ENCODE measurements around the gene CNPPD1.
"Not testable (repeated sequence)": the region's sequence is repeated elsewhere in the genome, so short reads cannot be mapped to it uniquely, and the experiment has no call there.

The CNPPD1 gene

DNA sequence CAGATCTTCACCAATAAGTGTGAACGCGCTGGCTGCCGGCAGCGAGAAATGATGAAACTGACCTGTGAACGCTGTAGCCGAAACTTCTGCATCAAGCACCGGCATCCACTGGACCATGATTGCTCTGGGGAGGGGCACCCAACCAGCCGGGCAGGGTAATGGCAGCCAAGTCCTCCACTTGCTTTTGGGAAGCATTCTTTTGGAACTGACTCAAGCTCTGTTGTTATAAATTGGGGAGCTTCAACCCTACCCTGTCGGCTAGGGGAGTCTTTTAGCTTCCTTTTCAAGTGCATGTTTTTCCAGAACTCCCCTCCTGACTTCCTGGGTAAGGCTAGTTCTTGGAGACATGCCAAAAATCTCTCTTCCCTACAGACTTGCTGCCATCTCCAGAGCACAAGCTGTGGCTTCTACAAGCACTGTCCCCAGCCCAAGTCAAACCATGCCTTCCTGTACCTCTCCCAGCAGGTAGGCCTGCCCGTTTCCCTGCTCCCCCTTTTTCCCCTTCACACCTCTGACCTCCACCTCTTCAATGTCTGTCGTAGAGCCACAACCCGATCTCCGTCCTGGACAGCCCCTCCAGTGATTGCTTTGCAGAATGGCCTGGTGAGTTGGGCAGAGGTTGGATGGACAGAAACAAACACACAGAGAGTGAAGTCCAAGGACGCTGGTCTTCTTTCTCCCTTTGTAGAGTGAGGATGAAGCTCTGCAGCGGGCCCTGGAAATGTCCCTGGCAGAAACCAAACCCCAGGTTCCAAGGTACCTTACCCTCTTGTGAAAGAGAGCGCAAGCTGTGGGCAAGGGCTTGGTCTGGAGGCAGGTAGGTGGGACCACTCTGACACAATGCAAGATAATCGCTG, 31.4 kb upstream of the CNPPD1 start:
- DNase-seq, result peak; percentile 50

DNA sequence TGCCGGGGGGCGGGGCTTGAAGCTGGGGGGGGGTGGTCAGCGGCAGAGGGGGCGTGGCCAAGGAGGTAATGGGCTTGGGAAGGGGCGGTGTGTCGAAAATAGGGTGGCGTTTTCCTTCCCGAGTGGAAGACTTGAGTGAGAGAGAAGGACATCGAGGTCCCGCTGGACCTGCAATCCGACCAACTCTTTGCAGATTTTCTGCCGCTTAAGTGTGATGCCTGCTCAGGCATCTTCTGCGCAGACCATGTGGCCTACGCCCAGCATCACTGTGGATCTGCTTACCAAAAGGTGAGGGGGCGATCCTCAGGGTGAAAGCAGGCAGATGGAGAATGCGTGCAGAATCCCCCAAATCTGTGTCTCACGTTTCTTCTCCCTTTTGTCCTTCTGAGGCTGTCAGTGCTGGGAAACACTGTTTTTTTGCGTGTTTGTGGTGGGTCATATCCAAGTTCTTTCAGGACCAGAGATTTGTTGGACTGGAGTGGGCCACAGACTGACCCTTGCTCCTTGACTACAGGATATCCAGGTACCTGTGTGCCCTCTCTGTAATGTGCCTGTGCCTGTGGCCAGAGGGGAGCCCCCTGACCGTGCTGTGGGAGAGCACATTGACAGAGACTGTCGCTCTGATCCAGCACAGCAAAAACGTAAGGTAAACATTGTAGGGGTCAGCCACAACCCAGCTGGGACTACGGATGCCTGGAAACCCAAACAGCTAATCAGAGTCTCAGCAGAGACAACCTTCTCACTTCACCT, 30.6 kb upstream of the CNPPD1 start:
- no peak for DNase-seq

DNA sequence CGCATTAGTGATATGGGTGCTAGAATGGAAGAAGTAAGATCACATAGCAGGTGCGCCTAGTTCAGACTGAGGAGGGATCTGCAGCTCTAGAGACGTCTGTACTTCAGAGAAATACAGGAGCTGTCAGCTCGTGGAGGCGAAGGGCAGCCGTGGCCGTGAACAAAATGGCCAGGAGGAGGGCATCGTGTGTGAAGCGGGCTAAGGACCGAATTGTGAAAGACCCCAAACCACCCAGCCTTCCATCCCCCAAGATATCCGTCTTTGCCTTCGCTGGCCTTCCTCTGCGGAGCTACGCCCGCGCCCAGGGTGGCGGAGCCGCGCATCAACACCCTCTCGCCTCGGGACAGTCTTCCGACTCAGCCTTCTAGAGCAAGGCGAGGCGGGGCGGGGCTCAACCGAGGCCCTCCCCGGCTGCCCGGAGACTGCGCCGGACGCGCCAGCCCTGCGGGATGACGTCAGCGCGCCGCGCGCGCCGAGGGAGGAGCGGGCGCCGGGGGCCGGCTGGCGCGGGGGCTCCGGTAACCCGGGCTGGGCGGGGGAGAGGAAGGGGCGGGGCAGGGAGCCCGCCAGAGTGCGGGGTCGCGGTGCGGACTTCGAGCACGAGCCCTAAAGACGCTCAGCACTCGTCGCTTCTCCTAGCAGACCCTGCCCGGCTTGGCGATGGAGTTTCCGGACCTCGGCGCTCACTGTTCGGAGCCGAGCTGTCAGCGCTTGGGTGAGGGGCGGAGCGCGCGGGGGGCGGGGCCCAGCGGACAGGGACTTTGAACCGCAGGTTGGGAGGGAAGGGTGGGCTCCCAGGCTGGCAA, 29.8 kb upstream of the CNPPD1 start, which contains the start of gene ZFAND2B:
ZFAND2B (plus strand) TSS at position 455 of the 806 bp plus-strand sequence; CDS start at position 661, 206 bp downstream.
- peak; percentile 93 for DNase-seq

DNA sequence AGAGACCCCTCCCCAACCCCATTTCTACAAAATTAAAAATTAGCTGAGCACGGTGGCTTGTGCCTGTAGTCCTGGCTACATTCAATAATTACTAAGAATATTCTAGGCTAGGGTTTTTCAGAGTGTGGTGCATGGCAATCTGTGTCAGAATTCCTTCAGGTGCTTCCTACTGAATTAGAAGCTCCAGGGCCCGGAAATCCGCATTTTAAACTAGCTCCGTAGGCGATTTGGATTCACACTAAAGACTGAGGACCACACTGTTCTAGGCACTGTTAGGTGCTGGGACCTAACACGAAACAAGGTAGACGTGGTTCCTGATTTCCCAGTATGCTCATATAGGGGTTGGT, 29.2 kb upstream of the CNPPD1 start:
- DNase-seq, result no peak

DNA sequence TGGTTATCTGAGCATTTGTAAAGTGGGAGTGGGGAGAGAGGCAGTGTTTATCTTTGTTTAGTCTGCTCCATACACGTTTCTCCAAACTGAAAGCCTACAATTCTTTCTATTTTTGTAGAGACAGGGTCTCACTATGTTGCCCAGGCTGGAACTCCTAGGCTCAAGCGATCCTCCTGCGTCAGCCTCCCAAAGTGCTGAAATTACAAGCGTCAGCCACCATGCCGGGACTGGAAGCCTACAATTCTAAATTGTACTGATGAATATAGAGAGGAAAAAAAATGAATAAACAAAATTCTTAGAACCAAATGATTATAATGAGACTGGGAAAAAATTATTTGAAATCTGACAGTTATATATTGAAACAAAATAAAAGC, 28.4 kb upstream of the CNPPD1 start:
- no peak for DNase-seq

DNA sequence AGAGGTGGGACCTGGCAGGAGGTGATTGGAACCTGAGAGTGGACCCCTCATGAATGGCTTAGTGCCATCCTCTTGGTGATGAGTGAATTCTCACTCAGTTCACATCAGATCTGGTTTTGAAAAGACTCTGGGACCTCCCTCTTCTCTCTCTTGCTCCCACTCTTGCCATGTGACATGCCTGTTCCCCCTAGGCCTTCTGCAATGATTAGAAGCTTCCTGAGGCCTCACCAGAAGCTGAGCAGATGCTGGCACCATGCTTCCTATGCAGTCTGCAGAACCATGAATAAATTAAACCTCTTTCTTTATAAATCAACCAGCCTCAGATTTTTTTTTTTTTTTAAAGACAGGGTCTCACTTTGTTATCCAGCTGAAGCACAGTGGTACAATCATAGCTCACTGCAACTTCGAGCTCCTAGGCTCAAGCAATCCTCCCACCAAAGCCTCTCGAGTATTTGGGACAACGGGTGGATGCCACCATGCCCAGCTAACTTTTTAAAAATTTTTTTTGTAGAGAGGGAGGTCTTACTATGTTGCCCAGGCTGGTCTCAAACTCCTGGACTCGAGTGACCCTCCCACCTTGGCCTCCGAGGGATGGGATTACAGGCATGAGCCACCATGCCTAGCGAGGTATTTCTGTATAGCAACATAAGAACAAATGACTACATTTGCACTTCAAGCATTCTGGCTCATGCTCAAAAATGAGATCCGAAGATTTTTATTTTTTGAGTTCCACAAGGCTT, 27.9 kb upstream of the CNPPD1 start:
- no peak for DNase-seq

DNA sequence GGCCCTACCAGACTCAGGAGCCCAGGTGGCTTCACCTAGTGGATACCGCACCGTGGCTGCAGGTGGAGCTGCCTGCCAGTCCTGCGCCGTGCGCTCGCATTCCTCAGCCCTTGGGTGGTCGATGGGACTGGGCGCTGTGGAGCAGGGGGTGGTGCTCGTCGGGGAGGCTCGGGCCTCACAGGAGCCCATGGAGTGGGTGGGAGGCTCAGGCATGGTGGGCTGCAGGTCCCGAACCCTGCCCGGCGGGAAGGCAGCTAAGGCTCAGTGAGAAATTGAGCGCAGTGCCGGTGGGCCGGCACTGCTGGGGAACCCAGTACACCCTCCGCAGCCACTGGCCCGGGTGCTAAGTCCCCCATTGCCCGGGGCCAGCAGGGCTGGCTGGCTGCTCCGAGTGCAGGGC, 24.6 kb upstream of the CNPPD1 start:
- DNase-seq, result not testable (repeated sequence)

DNA sequence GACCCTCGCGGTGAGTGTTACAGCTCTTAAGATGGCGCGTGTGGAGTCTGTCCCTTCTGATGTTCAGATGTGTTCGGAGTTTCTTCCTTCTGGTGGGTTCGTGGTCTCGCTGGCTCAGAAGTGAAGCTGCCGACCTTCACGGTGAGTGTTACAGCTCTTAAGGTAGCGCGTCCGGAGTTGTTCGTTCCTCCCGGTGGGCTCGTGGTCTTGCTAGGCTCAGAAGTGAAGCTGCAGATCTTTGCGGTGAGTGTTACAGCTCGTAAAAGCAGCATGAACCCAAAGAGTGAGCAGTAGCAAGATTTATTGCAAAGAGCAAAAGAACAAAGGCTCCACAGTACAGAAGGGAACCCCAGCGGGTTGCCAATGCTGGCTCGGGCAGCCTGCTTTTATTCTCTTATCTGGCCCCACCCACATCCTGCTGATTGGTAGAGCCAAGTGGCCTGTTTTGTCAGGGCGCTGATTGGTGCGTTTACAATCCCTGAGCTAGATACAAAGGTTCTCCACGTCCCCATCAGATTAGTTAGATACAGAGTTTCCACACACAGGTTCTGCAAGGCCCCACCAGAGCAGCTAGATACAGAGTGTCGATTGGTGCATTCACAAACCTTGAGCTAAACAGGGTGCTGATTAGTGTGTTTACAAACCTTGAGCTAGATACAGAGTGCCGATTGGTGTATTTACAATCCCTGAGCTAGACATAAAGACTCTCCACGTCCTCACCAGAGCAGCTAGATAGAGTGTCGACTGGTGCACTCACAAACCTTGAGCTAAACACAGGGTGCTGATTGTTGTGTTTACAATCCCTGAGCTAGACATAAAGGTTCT, 24.0 kb upstream of the CNPPD1 start:
- peak; percentile 22 for DNase-seq

DNA sequence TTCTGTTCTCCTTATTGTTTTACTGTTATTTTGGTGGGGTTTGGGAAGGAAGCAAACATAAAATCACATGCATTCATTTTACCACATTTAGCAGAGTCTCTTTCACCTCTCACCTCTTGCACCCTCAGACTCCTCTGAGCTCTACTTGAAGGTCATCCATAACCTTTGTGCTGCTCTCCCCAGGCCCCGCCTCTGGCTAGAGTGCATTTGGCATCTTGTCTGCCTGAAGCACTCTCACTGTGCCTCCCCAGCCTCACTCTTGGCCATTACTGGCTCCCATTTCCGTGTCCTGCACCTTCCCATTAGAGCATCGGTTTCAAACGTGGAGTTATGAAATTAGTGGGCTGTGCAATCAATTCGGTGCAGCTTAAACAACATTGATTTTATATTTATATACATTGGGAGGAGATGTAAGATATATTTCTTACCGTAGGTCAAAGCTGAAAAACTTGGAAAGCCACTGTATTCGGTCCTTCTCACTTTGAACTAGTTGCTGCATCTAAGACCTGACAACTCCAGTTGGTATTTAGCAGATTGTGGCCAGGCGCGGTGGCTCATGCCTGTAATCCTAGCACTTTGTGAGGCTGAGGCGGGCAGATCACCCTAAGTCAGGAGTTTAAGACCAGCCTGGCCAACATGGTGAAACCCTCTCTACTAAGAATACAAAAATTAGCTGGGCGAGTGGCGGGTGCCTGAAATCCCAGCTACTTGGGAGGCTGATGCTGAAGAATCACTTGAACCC, 22.9 kb upstream of the CNPPD1 start:
- DNase-seq, result no peak

DNA sequence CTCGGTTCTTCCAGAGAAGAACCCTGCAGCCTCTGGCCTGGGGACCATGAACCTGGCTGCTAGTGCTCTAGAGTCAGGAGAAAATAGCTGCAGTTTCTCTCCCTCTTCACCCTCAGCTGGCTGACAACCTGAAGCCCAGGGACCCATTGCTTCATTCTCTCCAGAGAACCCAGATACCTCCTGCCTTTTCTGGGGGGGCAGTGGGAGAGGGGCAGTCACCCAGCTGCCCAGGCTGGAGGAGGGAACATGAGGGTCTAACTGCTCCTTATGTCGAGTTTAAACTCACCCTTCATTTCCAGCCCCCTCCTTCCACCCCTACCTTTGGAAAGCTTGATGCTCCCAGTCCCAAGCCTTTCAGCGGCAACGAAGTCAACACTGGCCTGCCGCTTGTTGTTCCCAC, 22.2 kb upstream of the CNPPD1 start:
- no peak for DNase-seq

DNA sequence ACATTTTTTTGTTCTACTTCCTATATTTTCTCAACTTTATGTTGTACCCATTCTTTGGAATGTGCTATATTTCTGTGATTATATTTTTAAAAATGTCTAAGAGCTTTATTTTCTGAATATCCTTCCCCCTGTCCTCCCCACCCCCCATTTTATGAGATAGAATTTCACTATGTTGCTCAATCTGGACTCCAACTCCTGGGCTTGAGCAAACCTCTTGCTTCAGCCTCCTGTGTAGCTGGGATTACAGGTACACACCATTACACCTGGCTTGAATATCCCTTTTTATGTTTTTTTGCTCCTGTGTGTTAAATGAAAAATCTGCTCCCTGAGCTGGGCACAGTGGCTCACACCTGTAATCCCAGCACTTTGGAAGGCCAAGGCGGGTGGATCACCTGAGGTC, 20.7 kb upstream of the CNPPD1 start:
- DNase-seq, result no peak

DNA sequence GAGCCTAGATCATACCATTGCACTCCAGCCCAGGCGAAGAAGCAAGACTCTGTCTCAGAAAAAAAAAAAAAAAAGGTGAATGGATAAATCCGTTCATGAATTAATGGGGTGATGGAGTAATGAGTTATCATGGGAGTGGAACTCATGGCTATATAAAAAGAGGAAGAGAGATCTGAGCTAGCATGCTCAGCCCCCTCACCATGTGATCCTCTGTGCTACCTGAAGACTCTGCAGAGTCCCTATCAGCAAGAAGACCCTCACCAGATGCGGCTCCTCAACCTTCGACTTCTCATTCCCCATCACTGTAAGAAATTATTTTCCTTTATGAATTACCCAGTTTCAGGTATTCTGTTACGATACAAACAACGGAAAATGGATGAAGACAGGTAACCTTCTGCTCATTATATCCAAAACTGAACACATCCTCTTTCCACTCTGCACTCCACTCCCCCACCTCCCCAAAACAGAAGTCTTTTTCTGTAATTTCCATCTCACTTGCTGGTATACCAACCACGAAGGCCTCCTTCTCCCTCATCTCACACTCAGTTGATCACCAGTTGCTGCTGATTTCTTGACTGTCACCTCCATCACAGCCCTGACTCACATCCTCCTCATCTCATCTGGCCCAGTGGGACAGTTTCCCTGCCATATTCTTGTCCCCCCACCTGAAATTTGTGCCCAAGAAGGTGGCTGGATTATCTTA, 10.2 kb upstream of the CNPPD1 start:
- no peak for DNase-seq

DNA sequence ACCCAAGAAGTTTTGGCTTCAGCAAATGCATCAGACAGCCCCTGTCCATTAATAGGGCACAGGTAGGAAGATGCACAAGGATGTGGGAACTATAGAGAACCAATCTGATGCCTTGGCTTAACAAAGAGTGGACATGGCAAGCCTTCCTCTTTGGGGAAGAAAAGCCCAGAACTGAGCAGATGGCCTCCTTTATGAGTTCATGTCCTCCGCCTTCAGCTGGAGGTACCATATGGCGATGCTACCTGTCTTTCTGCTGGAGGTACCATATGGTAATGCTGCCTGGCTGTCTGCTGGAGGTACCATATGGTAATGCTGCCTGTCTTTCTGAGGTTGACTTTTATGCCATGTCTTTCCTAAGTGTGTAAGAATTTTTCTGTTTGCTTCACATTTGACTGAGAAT, 7.4 kb upstream of the CNPPD1 start:
- DNase-seq, result peak; percentile 88

DNA sequence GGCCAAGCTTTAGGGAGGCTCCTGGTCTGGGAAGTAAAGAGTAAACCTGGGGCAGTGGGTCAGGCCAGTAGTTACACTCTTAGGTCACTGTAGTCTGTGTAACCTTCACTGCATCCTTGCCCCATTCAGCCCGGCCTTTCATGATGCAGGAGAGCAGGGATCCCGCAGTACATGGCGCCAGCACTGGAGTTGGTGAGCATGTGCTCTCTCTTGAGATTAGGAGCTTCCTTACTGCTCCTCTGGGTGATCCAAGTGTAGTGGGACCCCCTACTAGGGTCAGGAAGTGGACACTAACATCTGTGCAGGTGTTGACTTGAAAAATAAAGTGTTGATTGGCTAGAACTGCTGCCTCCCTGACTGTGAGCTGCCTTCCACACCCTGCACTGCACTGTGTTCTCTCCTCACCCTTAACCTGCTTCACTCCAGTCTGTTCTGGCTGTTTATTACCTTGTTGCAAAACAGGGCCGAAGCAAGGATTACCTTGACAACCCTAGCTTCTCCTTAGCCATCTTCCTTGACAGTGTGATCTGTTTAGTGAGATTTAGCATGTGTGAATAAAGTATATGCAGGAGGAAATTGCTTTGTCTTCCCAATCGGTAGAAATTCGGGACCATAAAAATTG, 6.5 kb upstream of the CNPPD1 start:
- DNase-seq, result no peak

DNA sequence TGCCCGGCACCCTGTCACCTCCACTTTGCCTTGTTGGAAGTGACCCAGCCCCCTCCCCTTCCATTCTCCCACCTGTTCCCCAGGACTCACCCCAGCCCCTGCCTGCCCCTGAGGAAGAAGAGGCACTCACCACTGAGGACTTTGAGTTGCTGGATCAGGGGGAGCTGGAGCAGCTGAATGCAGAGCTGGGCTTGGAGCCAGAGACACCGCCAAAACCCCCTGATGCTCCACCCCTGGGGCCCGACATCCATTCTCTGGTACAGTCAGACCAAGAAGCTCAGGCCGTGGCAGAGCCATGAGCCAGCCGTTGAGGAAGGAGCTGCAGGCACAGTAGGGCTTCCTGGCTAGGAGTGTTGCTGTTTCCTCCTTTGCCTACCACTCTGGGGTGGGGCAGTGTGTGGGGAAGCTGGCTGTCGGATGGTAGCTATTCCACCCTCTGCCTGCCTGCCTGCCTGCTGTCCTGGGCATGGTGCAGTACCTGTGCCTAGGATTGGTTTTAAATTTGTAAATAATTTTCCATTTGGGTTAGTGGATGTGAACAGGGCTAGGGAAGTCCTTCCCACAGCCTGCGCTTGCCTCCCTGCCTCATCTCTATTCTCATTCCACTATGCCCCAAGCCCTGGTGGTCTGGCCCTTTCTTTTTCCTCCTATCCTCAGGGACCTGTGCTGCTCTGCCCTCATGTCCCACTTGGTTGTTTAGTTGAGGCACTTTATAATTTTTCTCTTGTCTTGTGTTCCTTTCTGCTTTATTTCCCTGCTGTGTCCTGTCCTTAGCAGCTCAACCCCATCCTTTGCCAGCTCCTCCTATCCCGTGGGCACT, 5.8 kb upstream of the CNPPD1 start:
- no peak for DNase-seq

DNA sequence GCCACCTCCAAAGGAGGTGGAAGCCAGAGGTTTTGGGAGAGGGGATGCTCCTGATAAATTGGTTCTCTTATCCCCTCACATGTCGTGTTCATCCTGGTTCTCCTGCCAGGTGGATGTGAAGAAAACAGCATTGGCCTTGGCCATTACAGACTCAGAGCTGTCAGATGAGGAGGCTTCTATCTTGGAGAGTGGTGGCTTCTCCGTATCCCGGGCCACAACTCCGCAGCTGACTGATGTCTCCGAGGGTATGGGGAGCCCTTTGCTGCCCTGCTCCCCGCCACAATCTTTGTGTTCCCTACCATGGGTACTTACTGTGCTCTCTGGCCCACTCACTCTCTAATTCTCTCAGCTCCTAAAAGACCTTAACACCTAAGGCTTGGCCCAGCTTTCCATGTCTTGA, 4.8 kb upstream of the CNPPD1 start:
- DNase-seq, result no peak

DNA sequence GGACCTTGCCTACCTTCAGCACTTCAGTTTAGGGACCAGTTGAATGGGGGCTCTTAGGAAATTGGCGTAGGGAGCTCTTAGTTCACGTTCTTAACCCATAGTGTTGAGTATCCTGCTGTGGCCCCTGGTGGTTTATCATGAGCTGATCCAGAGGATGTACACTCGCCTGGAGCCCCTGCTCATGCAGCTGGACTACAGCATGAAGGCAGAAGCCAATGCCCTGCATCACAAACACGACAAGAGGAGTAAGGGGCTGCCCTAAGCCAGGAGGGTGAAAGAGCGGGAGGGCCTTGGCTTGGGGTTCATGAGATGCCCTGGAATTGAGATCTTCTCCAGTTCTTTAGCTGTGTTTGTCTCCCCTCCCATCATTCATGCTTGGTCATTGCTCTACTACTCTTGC, 4.2 kb upstream of the CNPPD1 start:
- DNase-seq, result no peak

DNA sequence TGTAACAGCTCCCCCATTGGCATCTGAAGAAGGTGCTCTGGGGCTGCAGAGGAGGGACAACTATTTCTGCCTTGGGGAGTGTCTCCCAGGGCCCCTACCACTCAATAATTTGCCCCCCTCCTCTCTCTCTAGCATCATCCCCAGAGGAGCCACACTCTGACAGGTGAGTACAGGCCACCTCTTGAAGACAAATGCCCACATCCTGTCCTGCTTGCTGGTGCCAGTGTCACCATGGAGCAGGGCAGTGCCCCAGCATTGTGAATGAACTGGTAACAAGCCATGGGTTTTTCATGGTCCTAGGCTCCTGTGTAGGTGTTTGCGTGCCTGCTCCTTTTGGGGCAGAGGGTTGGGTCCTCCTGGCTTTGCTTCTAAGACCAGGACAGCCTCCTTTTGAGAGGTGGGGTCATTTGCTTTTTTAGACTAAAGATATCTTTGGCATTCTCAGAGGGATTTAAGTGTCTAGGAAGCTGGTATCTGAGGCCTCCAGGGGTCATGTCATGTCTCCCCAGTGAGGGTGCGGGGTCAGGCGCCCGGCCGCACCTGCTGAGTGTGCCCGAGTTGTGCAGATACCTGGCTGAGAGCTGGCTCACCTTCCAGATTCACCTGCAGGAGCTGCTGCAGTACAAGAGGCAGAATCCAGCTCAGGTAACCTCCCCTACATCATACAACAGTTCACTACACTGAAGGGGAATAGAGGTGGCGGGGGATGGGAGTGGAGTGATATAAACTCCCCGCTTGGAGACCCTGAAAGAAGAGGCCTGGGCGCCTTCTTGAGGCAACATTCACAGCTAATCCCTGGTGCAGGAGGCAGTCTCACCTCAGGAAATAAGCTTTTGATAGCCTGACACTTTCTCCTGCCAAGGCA, 3.1 kb upstream of the CNPPD1 start:
- DNase-seq, result no peak
